OCI-LY1 (cell line): Measurements from ENCODE around the gene AAGAB.

Source experiments
- CTCF ChIP-seq: fragments of 200-600 bp; sonication (generic), shearing (Covaris generic); IDR thresholded peaks from 2 replicates; pipeline ENCODE4 v1.5.1; 2017; ENCODE audit warnings: mild to moderate bottlenecking, antibody characterized with exemption, low read length, moderate library complexity, mixed read lengths
- EZH2 ChIP-seq: fragments of 200-600 bp; sonication (generic), shearing (Covaris generic); IDR thresholded peaks from 2 replicates; pipeline ENCODE4 v1.8.0; 2017; ENCODE audit warnings: borderline replicate concordance, mixed run types, mild to moderate bottlenecking, antibody characterized with exemption, low read length, moderate library complexity, mixed read lengths

GRCh38 chr15:67174446-67174845 lies 80.0 kb downstream of the AAGAB start:
- TF ChIP-seq CTCF (no peak), EZH2 (no peak)
